ENCODE data around the gene CRISP1. TPM values are rescaled to one million over a fixed set of nuclear protein-coding genes. Genes with fewer than 3 reads are reported as not detected.

The CRISP1 gene
- total and polyA plus RNA-seq, 2 of the 13 experiments (the other 11 are each of a cell fraction or from before 2014, with no cell fraction given) = not detected

DNA sequence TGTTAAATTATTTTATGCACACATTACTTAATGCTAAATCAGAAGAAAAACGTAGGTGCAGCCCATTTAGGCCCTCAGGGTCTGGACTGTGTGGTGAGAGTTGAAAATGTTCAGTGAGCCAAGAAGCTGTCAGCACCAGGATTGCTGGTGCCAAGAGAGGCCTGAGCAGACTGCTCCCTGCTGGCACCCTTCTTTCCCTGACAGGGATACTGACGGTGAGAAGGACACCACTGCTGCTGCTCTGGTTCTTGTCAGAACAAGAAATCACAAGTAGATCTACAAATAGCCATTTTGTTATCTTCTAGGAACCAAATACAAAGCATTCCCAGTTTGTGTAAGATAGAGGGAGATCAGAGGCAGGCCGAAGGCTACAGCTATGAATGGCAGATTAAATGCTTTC lies 48.7 kb upstream of the CRISP1 start:
- WGBS (ENCODE audit: low lambda C conversion rate) = 6% methylated on average over 3 of the region's 3 CpGs
- Histone ChIP-seq H3K36me3 (replicated peaks in 1 of 2; ENCODE audit: control insufficient read depth in 1 of 2, insufficient read depth in 2 of 2, low read length in 2 of 2) (no peaks in the 10 kb centered on the region), H3K9me3 (ENCODE audit: low read length) (no peaks in the 10 kb centered on the region), H3K79me2 (ENCODE audit: insufficient read depth, low read length) (no peaks in the 10 kb centered on the region), H3K4me2 (ENCODE audit: low read depth, low read length) (no peak overlapping the region), H3K9ac (ENCODE audit: insufficient read depth, low read depth, low read length) (no peak overlapping the region), H2AFZ (ENCODE audit: low read length) (no peak overlapping the region), H3K4me3 (replicated peaks in 1 of 3; ENCODE audit: insufficient read depth in 1 of 3, low read depth in 2 of 3, low read length in 3 of 3) (no peak overlapping the region), H3K27ac (ENCODE audit: extremely low read length, insufficient read depth, low read length) (no peak overlapping the region), H3K4me1 (ENCODE audit: insufficient read depth, low read length) (no peaks in the 10 kb centered on the region), H4K20me1 (ENCODE audit: insufficient read depth, low read length) (no peaks in the 10 kb centered on the region), H3K27me3 (ENCODE audit: control insufficient read depth in 1 of 2, insufficient read depth in 2 of 2, low read length in 2 of 2) (no peaks in the 10 kb centered on the region)
- DNase-seq (ENCODE audit: low spot score) = no peak
- peak; percentile 57 for ATAC-seq
- ChIA-PET POLR2A (no interaction called here), CTCF (ENCODE audit: low intra/inter-chr PET ratio, low total read pairs) (no interaction called here)
- no peak for FAIRE-seq
- intact Hi-C loops (cut with micrococcal nuclease; ENCODE audit: unreplicated experiment) = no loop called here
- BruUV-seq (replicated peaks) = no TSS peak
- in situ Hi-C loops (cut with HindIII; ENCODE audit: extremely low pct_ligation_motif_present, low pct_unique_long_range_greater_than_20kb) = no loop called here
- TF ChIP-seq ZNF724P (CRISPR knock-in tag; IDR thresholded peaks at IDR 0.05; ENCODE audit: borderline replicate concordance) (no peak), ZFP41 (CRISPR knock-in tag; IDR thresholded peaks at IDR 0.05; ENCODE audit: borderline replicate concordance) (no peak), POLR2AphosphoS2 (IDR thresholded peaks at IDR 0.05; ENCODE audit: low read depth, low read length) (no peak), SP2 (CRISPR knock-in tag; IDR thresholded peaks at IDR 0.05) (no peak), HMGA1 (CRISPR knock-in tag; conservative IDR thresholded peaks at IDR 0.05) (no peak), ZNF768 (CRISPR knock-in tag; IDR thresholded peaks at IDR 0.05) (no peak), ESRRA (CRISPR knock-in tag; IDR thresholded peaks at IDR 0.05; ENCODE audit: low read depth) (no peak), RCOR2 (CRISPR knock-in tag; IDR thresholded peaks at IDR 0.05) (no peak), ZNF572 (CRISPR knock-in tag; IDR thresholded peaks at IDR 0.05) (no peak)
- TF ChIP-seq, protein P1, sequence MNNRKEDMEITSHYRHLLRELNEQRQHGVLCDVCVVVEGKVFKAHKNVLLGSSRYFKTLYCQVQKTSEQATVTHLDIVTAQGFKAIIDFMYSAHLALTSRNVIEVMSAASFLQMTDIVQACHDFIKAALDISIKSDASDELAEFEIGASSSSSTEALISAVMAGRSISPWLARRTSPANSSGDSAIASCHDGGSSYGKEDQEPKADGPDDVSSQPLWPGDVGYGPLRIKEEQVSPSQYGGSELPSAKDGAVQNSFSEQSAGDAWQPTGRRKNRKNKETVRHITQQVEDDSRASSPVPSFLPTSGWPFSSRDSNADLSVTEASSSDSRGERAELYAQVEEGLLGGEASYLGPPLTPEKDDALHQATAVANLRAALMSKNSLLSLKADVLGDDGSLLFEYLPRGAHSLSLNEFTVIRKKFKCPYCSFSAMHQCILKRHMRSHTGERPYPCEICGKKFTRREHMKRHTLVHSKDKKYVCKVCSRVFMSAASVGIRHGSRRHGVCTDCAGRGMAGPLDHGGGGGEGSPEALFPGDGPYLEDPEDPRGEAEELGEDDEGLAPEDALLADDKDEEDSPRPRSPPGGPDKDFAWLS (CRISPR knock-in tag; IDR thresholded peaks at IDR 0.05; ENCODE audit: borderline replicate concordance) = no peak
- TF ChIP-seq, protein P2, sequence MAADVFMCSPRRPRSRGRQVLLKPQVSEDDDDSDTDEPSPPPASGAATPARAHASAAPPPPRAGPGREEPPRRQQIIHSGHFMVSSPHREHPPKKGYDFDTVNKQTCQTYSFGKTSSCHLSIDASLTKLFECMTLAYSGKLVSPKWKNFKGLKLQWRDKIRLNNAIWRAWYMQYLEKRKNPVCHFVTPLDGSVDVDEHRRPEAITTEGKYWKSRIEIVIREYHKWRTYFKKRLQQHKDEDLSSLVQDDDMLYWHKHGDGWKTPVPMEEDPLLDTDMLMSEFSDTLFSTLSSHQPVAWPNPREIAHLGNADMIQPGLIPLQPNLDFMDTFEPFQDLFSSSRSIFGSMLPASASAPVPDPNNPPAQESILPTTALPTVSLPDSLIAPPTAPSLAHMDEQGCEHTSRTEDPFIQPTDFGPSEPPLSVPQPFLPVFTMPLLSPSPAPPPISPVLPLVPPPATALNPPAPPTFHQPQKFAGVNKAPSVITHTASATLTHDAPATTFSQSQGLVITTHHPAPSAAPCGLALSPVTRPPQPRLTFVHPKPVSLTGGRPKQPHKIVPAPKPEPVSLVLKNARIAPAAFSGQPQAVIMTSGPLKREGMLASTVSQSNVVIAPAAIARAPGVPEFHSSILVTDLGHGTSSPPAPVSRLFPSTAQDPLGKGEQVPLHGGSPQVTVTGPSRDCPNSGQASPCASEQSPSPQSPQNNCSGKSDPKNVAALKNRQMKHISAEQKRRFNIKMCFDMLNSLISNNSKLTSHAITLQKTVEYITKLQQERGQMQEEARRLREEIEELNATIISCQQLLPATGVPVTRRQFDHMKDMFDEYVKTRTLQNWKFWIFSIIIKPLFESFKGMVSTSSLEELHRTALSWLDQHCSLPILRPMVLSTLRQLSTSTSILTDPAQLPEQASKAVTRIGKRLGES (CRISPR knock-in tag; IDR thresholded peaks at IDR 0.05; ENCODE audit: borderline replicate concordance) = no peak

All from HepG2 (cell line).